GM19239 (cell line): ENCODE measurements around the gene VAMP3.

Experiments
- DNase-seq: peaks from one replicate; pipeline ENCODE4 v3.0.0; 2011; ENCODE audit warnings: low spot score; ENCODE audit not compliant: insufficient read length
- FAIRE-seq: peaks from 2 replicates; lab custom pipeline; 2011; peaks lifted over from hg19 to GRCh38; lab: Jason Lieb, UNC

Gene VAMP3

DNA sequence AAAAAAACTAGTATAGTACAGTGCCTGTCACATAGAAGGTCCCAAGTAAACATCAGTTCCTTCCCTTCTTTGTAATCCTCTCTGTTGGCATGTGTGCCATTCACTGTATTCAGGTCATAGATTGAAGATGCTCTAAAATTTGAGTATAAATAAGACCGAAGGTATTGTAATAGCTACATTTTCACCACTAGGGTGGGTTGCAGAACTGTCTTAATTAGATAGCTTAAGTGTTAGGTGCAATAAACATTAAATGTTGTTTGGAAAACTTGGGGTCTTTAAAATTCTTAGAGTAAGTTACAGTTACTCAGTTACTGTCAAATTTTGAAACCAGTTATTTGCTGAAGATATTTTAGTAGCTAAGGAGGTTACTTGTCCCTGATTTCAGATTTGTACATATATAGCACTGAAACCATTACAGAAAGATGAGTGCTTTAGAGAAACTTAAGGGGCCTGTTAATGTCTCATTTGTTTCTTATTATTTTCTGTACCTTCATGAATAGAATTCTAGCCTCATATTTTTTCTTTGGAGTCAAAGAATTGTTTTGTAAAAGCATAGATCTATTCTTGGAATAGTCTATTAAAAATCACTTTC, 37.3 kb downstream of the VAMP3 start:
- no peak for DNase-seq
- FAIRE-seq, result no peak

DNA sequence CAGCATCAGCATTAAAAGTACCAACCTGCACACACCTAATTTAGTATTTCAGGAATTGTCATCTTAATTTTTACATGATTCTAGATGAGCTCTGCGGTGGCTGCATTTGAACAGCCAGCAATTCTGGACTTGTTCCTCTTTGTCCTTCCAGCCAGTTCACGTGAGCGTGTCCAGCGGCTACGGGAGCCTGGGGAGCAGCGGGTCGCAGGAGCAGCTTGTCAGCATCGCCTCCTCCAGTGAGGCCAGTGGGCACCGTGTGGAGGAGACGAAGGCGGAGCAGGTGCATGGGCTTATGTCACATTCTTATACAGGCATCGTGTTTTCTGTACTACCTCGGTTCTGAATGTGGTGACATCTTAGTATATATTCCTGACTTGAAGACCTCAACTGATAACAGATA, 38.6 kb downstream of the VAMP3 start:
- FAIRE-seq (no peak), DNase-seq (no peak)

DNA sequence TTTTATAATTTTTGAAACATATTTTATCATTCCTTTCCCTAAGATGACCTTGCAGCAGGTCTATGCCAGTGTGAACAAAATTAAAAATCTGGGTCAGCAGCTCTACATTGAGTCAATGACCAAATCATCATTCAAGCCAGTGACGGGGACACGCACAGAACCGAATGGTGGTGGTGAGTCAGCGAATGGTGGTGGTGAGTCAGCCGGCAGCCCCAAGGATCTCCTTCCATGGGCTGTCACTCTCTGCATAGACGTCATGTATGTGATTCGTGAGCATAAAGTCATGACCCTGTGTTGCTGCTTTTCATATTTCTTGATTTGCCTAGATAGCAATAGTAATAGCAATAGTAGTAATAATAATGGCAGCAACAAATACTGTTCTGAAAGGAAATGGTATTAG, 39.3 kb downstream of the VAMP3 start:
- DNase-seq, result no peak
- no peak for FAIRE-seq

DNA sequence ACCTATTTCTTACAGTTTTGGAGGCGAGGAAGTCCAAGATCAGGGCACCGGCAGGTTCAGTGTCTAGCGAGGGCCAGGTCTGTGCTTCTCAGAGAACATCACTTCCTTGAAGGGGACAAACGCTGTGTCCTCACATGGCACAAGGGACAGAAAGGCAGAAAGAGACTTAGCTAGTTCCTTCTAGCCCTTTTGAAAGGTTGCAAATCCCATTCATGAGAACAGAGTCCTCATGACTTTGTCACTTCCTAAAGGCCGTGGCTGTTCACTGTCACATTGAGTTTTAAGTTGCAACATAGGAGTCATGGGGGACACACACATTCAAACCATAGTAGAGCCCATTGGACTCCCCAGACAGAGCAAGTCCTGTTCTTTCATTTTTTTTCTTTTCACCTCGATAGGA, 40.4 kb downstream of the VAMP3 start:
- DNase-seq (no peak), FAIRE-seq (no peak)

DNA sequence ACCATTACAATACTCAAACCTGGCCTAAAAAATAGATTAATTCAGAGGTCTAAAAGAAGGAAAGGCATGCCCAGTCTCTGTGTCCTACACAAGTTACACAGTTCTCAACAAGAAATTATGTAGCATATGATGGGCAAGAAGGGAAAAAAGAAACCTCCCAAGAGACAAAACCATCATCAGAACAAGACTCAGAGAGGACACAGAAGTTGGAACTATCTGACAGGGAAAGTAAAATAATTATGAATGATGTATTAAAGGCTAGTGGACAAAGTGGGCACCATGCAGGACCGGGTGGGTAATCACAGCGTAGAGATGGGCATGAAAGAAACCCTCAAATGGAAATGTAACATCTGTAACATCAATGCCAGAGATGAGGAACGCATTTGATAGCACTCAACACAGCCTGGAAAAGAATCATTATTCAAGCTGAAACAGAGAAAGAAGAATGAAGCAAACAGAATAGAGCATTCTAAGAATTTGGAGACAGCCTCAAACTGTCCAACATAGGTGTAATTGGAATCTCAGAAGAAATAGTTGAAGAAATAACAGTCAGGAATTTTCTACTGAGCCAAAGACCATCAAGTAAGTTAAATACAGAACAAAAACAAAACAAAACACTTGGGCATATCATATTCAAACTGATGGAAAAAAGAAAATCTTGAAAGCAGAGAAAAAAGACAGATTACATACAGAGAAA, 42.7 kb downstream of the VAMP3 start:
- DNase-seq, result no peak
- FAIRE-seq, result no peak

DNA sequence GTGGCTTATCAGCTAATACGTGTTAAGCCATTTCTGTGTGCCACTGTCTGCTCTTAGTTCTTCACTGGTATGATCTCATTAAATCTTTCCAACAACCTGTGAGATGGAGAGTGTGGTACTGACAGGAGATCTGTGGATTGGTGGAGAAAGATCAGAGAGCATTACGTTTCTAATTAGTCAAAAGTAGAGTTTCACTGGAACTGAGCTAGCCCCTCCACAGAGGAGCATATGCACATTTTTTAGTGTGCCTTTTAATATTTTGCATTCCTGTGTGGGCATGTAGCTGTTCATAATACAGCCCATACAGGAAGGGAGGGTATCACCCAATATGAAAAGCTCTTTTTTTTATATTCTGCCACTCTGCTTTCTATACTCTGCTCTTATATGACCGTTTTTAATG, 50.2 kb downstream of the VAMP3 start:
- FAIRE-seq, result no peak
- DNase-seq, result no peak

DNA sequence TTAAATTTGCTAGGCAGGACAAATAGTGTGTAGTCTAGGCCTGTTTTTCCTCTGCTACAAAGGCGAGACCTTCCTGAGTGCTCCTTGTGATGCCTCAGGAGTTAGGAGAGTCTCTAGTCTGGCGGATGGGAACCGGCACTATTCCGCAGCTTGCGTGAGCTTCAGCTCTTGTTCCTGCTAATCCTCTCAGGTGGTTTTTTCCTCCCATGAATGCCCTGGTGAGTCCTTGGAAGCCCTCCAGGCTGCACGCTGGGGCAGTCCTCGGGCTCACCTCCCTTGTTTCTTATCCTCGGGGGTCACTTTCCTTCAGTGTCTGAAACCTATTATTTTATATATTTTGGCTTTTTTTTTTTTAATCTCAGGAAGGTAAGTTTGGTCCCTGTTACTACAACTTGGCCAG, 53.6 kb downstream of the VAMP3 start:
- DNase-seq (no peak), FAIRE-seq (no peak)

DNA sequence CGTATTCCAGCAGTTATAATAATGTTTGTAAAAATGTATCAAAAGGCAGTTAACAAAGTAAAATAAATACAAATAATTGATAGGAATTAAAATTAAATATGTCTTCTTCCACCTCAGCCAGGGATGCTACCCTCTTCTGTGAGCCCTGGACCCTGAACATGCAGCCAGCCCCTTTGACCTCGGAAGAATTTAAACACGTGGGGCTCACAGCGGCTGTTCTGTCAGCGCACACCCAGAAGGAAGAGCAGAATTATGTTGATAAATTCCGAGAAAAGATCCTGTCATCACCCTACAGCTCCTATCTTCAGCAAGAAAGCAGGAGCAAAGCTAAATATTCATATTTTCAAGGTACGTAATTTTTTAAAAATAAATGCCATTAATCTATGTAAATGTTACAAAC, 55.3 kb downstream of the VAMP3 start:
- FAIRE-seq (no peak), DNase-seq (no peak)

DNA sequence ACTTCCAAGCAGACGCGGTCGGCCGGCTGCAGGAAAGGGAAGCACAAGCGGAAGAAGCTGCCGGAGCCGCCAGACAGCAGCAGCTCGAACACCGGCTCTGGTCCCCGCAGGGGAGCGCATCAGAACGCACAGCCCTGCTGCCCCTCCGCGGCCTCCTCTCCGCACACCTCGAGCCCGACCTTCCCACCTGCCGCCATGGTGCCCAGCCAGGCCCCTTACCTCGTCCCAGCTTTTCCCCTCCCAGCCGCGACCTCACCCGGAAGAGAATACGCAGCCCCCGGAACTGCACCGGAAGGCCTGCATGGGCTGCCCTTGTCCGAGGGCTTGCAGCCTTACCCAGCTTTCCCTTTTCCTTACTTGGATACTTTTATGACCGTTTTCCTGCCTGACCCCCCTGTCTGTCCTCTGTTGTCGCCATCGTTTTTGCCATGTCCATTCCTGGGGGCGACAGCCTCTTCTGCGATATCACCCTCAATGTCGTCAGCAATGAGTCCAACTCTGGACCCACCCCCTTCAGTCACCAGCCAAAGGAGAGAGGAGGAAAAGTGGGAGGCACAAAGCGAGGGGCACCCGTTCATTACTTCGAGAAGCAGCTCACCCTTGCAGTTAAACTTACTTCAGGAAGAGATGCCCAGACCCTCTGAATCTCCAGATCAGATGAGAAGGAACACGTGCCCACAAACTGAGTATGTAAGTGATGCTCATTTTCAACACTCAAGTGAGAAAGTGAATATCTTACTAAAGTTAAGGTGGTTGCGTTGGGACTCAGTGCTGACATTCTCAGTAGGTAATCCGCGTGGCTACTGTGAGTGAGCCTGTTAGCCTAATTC, 56.2 kb downstream of the VAMP3 start:
- DNase-seq (no peak), FAIRE-seq (no peak)
